GM12891 (cell line): ENCODE measurements around the gene ASTN2.
"Not testable (repeated sequence)": the region's sequence is repeated elsewhere in the genome, so short reads cannot be mapped to it uniquely, and the experiment has no call there.

Experiments
- DNase-seq: peaks from one replicate; pipeline ENCODE4 v3.0.0; 2011; ENCODE audit warnings: low spot score; ENCODE audit not compliant: insufficient read length
- FAIRE-seq: peaks from 2 replicates; lab custom pipeline; 2011; peaks lifted over from hg19 to GRCh38; lab: Jason Lieb, UNC
- PAX5 ChIP-seq: IDR thresholded peaks from 2 replicates; pipeline ENCODE4 v1.6.1; 2011; ENCODE audit warnings: low read length, moderate library complexity, mild to moderate bottlenecking; ENCODE audit not compliant: insufficient read depth, severe bottlenecking
- POLR2A ChIP-seq: IDR thresholded peaks from 2 replicates; pipeline ENCODE4 v1.6.1; 2011; ENCODE audit warnings: low read depth, low read length, control low read depth
- POLR2AphosphoS5 ChIP-seq: IDR thresholded peaks from 2 replicates; pipeline ENCODE4 v1.6.1; 2011; ENCODE audit warnings: low read depth, low read length, control low read depth
- POU2F2 ChIP-seq: IDR thresholded peaks from 2 replicates; pipeline ENCODE4 v1.6.1; 2011; ENCODE audit warnings: low read depth, mild to moderate bottlenecking, control low read depth, low read length, moderate library complexity
- SPI1 ChIP-seq: IDR thresholded peaks from 2 replicates; pipeline ENCODE4 v1.6.1; 2011; ENCODE audit warnings: low read depth, low read length, control low read depth
- TAF1 ChIP-seq: IDR thresholded peaks from 2 replicates; pipeline ENCODE4 v1.6.1; 2011; ENCODE audit warnings: low read depth, low read length, control low read depth

The ASTN2 gene

GRCh38 chr9:116897201-116897600 lies 517.7 kb downstream of the ASTN2 start:
- no peak for FAIRE-seq
- TF ChIP-seq POLR2AphosphoS5 = no peak
- no peak for TF ChIP-seq SPI1
- TF ChIP-seq PAX5 = no peak
- TF ChIP-seq TAF1 = no peak
- no peak for TF ChIP-seq POLR2A
- TF ChIP-seq POU2F2 = no peak

GRCh38 chr9:116895961-116896360 lies 518.9 kb downstream of the ASTN2 start:
- DNase-seq = no peak
- TF ChIP-seq PAX5 = no peak
- TF ChIP-seq POU2F2 = no peak
- TF ChIP-seq POLR2A = no peak
- no peak for TF ChIP-seq SPI1
- no peak for TF ChIP-seq POLR2AphosphoS5

More at GRCh38 chr9:116897201-116897600, 517.7 kb downstream of the ASTN2 start:
- DNase-seq = no peak

GRCh38 chr9:116891424-116891823 lies 523.4 kb downstream of the ASTN2 start:
- TF ChIP-seq SPI1 = no peak
- no peak for TF ChIP-seq TAF1
- TF ChIP-seq POU2F2 = no peak
- no peak for TF ChIP-seq POLR2A
- TF ChIP-seq POLR2AphosphoS5 = no peak
- TF ChIP-seq PAX5 = no peak
- no peak for DNase-seq
- no peak for FAIRE-seq

More at GRCh38 chr9:116895961-116896360, 518.9 kb downstream of the ASTN2 start:
- no peak for FAIRE-seq

DNA sequence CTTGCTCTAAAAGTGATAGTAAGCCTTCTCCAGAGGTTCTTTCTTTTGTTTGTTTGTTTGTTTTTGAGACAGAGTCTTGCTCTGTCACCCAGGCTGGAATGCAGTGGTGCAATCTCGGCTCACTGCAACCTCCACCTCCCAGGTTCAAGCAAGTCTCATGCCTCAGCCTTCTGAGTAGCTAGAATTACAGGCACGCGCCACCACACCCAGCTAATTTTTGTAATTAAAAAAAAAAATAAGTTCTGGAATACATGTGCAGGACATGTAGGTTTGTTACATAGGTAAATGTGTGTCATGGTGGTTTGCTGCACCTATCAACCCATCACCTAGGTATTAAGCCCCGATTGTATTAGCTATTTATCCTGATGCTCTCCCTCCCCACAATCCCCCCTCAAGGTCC lies 526.4 kb downstream of the ASTN2 start:
- not testable (repeated sequence) for FAIRE-seq, DNase-seq

GRCh38 chr9:116888066-116888465 lies 526.8 kb downstream of the ASTN2 start:
- TF ChIP-seq POLR2AphosphoS5 (no peak), TAF1 (no peak), SPI1 (no peak), PAX5 (no peak), POU2F2 (no peak), POLR2A (no peak)
- DNase-seq (no peak), FAIRE-seq (no peak)

GRCh38 chr9:116883676-116884075 lies 531.2 kb downstream of the ASTN2 start:
- FAIRE-seq = no peak

DNA sequence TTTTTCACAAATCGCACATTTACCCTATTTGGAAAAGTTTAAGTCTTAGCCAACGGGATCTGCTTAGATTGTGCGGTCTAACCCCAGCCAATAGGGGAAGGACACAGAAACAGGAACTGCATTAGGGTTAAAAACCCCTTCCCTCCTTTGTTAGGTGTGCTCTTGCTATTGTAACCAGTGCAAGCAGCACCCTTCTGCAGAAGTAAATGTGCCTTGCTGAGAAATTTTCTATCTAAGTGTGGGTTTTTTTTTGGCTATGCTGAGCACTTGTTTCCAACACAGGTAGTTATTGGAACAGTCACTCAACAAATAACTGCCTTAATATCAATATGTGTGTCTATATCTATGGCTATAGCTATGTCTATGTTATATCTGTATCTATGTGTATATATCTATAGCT lies 537.8 kb downstream of the ASTN2 start:
- DNase-seq = no peak

More at GRCh38 chr9:116883676-116884075, 531.2 kb downstream of the ASTN2 start:
- DNase-seq = no peak
- TF ChIP-seq PAX5 = no peak
- no peak for TF ChIP-seq POLR2AphosphoS5
- TF ChIP-seq POLR2A = no peak
- no peak for TF ChIP-seq SPI1

DNA sequence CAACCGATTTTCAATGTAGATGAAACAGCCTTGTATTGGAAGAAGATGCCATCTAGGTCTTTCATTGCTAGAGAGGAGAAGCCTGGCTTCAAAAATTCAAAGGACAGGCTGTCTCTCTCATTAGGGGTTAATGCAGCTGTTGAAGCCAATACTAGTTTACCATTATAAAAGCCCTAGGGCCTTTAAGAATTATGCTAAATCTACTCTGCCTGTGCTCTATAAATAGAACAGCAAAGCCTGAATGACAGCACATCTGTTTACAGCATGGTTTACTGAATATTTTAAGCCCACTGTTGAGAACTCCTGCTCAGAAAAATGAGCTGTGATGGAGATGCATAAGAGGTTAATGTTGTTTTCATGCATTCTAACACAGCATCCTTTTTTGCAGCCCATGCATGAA lies 539.3 kb downstream of the ASTN2 start:
- no peak for TF ChIP-seq POLR2AphosphoS5
- no peak for TF ChIP-seq PAX5
- no peak for TF ChIP-seq POU2F2
- no peak for TF ChIP-seq SPI1
- TF ChIP-seq TAF1 = no peak
- TF ChIP-seq POLR2A = no peak
- no peak for FAIRE-seq
- no peak for DNase-seq

More for the DNA sequence above, 537.8 kb downstream of the ASTN2 start:
- FAIRE-seq = no peak
- no peak for TF ChIP-seq SPI1
- no peak for TF ChIP-seq PAX5
- TF ChIP-seq TAF1 = no peak
- TF ChIP-seq POLR2AphosphoS5 = no peak
- no peak for TF ChIP-seq POU2F2
- TF ChIP-seq POLR2A = no peak

DNA sequence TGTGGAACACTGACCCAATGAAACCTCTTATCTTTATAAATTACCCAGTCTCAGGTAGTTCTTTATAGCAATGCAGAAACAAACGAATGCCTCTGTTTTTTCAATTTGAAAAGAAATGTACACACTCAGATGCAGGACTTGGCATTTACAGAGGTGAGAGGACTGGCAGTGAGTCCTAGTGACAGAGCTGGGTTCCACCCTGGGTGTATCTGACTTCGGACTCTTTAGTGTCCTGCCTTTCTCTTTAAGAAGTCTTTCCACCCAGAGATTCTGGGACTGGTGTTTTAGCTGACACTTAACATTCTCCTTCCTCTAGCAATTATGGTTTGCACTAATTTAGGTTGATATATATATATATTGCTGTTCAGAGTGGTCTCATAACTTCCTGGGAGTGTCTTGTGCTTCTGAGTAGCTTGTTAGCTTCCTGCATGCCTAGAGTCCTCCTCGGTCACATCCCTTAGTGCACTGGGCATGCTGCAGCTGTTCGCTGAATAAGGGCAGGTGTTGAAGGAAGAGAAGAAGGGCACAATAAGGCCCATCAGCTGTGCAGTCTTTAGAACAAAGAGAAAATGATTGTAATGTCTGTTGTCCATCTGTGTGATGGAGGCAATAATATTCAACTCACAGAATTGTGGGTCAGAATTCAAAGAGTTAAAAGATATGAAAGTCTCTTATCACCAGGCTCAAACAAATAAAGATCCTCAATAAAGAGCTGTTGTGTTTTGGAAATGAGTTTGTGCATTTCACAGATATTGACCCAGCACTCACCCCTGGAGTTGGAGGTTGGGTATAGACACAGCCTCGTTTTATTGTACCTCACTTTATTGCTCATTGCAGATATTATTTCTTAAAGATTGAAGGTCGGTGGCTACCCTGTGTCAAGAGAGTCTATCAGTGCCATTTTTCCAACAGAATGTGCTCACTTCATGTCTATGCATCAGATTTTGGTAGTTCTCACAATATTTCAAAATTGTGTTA lies 540.6 kb downstream of the ASTN2 start:
- FAIRE-seq (no peak), DNase-seq (no peak)
- TF ChIP-seq POLR2A (no peak), POU2F2 (no peak), SPI1 (no peak), TAF1 (no peak), PAX5 (no peak), POLR2AphosphoS5 (no peak)

DNA sequence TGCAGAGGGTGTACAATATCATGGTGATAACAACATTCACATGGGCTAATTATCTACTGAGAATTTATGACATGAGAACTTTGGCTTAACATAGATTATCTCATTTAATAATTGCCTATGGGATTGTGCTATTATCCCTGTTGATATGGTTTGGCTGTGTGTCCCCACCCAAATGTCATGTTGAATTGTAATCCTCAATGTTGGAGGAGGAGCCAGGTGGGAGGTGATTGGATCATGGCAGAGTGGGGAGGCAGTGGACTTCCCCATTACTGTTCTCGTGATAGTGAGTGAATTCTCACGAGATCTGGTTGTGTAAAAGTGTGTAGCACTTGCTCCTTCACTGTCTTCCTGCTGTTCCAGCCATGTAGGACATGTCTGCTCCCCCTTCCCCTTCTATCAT lies 541.4 kb downstream of the ASTN2 start:
- TF ChIP-seq PAX5 (no peak), POLR2A (no peak), POLR2AphosphoS5 (no peak), SPI1 (no peak)
- DNase-seq (no peak), FAIRE-seq (no peak)

DNA sequence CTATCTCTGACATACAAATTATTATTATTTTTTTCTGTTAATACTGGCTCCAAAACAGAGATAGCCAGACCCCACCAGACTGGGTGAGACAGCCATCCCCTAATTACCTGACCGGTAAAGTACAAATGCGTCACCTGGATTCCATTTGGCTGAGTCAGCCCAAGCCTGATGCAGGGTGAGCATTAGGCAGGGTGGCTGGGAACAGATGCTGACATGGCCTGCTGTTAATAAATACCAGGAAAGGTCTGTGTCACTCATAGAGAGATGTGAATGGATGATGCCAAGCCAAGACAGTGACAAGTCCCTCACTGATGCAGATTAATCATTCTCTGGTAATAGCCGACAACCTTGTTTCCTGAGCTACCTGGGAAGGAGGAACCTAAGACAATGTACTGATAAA lies 544.3 kb downstream of the ASTN2 start:
- no peak for TF ChIP-seq PAX5
- no peak for TF ChIP-seq POLR2A
- no peak for TF ChIP-seq SPI1
- TF ChIP-seq TAF1 = no peak
- no peak for TF ChIP-seq POU2F2
- TF ChIP-seq POLR2AphosphoS5 = no peak
- FAIRE-seq = no peak
- no peak for DNase-seq
